Testis (tissue), 2 donors: ENCODE results near the gene GPR173.

Experiments used
- CTCF ChIP-seq, 3 experiments: fragments of 450-650 bp in 2 of 3; fragments of 200-600 bp in 1 of 3; sonication (generic) in 1 of 3; IDR thresholded peaks; one replicate each; pipeline ENCODE4 v1.5.1; 2016 to 2019; ENCODE audit warnings: antibody characterized with exemption in 3 of 3, mild to moderate bottlenecking in 2 of 3, moderate library complexity in 1 of 3
- POLR2A ChIP-seq: fragments of 450-650 bp; IDR thresholded peaks from one replicate; pipeline ENCODE4 v1.6.1; 2017; ENCODE audit warnings: antibody characterized with exemption, mild to moderate bottlenecking, moderate library complexity

GRCh38 chrX:53114864-53115549 is 66.4 kb downstream of the GPR173 start:
- no peak for TF ChIP-seq POLR2A
- no peak for TF ChIP-seq CTCF (IDR thresholded peaks at IDR 0.05)
